GM12864 (cell line): Measurements from ENCODE around the gene MBOAT7.

Source experiments
- DNase-seq: peaks from one replicate; pipeline ENCODE4 v3.0.0-alpha.2; 2011; ENCODE audit warnings: low read depth
- H3K4me3 ChIP-seq: 2 replicates; pipeline ENCODE4 v1.5.1; 2011; ENCODE audit warnings: mild to moderate bottlenecking, low read depth, low read length, control low read depth
- CTCF ChIP-seq: IDR thresholded peaks from 2 replicates; pipeline ENCODE4 v1.5.1; 2011; ENCODE audit warnings: low read depth, mild to moderate bottlenecking, moderate library complexity, low read length, control low read depth, inconsistent platforms; ENCODE audit errors: missing control alignments

Gene MBOAT7

GRCh38 chr19:54193011-54193410 is 3.6 kb upstream of the MBOAT7 start:
- TF ChIP-seq CTCF = no peak
- no peak for DNase-seq
- H3K4me3 ChIP-seq = no peak overlapping the region

- H3K4me3 ChIP-seq = peak overlapping the region; percentile 92
- no peak for DNase-seq
- no peak for TF ChIP-seq CTCF
These were observed 2.6 kb upstream of the MBOAT7 start for GRCh38 chr19:54191811-54192453.

GRCh38 chr19:54191011-54191810 is 1.8 kb upstream of the MBOAT7 start, which contains the start of gene TSEN34:
TSEN34 (plus strand) TSS chr19:54191308; CDS start chr19:54191365, 57 bp downstream.
- H3K4me3 ChIP-seq = peak within 1 kb of the TSS; percentile 92
- TF ChIP-seq CTCF = no peak
- DNase-seq = peak; percentile 56

- TF ChIP-seq CTCF = no peak
- peak overlapping the region; percentile 92 for H3K4me3 ChIP-seq
These were observed 1.2 kb upstream of the MBOAT7 start for GRCh38 chr19:54190503-54191010.

GRCh38 chr19:54189735-54190502 is 539 bp upstream of the MBOAT7 start:
- TF ChIP-seq CTCF = no peak
- peak overlapping the region; percentile 92 for H3K4me3 ChIP-seq
- peak; percentile 100 for DNase-seq

More at GRCh38 chr19:54190503-54191010, 1.2 kb upstream of the MBOAT7 start:
- peak; percentile 98 for DNase-seq

- DNase-seq = no peak
- peak overlapping the region; percentile 88 for H3K4me3 ChIP-seq
- no peak for TF ChIP-seq CTCF
These were observed 1.0 kb downstream of the MBOAT7 start for GRCh38 chr19:54188215-54188871.
